IMR-90 (cell line): ENCODE results near the gene EXOC6B. TPM values are rescaled to one million over a fixed set of nuclear protein-coding genes. Genes with fewer than 3 reads are reported as not detected.

Experiments used
- ATAC-seq: fragments of 200-7000 bp; cut with Tn5 transposase; 2 replicates; pipeline ENCODE4 v1.9.1; 2020; ENCODE audit warnings: low read depth, mild to moderate bottlenecking, moderate library complexity
- BruUV-seq: library from RNA; stranded (reverse); fragments of 400-500 nt; replicated peaks from 2 replicates; lab custom pipeline; 2021; lab: Mats Ljungman, UMichigan
- CTCF ChIA-PET: fragments of 300-600 bp; formaldehyde crosslinking; extraction: SDS; loops from one replicate; lab custom pipeline; 2021; ENCODE audit warnings: antibody characterized with exemption; lab: Yijun Ruan, JAX
- POLR2A ChIA-PET: fragments of 300-600 bp; sonication (Branson Sonifier 250); formaldehyde crosslinking; loops from one replicate; lab custom pipeline; 2022; ENCODE audit warnings: antibody characterized with exemption; ENCODE audit not compliant: unreplicated experiment; lab: Charles Lee
- DNase-seq: peaks from one replicate; pipeline ENCODE4 v3.0.0; 2013
- H2AFZ ChIP-seq: replicated peaks from 2 replicates; pipeline ENCODE3; 2013; ENCODE audit warnings: low read length, mild to moderate bottlenecking; ENCODE audit not compliant: poor library complexity
- H2AK5ac ChIP-seq: 2 replicates; pipeline ENCODE4 v1.6.1; 2013; ENCODE audit warnings: low read depth, low read length, inconsistent platforms
- H2AK9ac ChIP-seq: replicated peaks from 2 replicates; pipeline ENCODE3; 2013; ENCODE audit warnings: mild to moderate bottlenecking, low read depth, low read length, moderate library complexity; ENCODE audit not compliant: poor library complexity
- H2BK120ac ChIP-seq: 2 replicates; pipeline ENCODE4 v1.6.1; 2013; ENCODE audit warnings: low read depth, low read length, inconsistent platforms
- H2BK15ac ChIP-seq: 3 replicates; pipeline ENCODE4 v1.6.1; 2013; ENCODE audit warnings: low read depth, low read length, inconsistent platforms
- H2BK20ac ChIP-seq: 2 replicates; pipeline ENCODE4 v1.6.1; 2013; ENCODE audit warnings: low read depth, mild to moderate bottlenecking, inconsistent platforms, low read length, moderate library complexity
- H2BK5ac ChIP-seq: 2 replicates; pipeline ENCODE4 v1.6.1; 2013; ENCODE audit warnings: mild to moderate bottlenecking, low read depth, low read length, inconsistent platforms; ENCODE audit not compliant: poor library complexity, severe bottlenecking
- H3K14ac ChIP-seq: replicated peaks from 2 replicates; pipeline ENCODE4 v1.6.1; 2013; ENCODE audit warnings: low read depth, low read length, inconsistent platforms
- H3K18ac ChIP-seq: 2 replicates; pipeline ENCODE4 v1.6.1; 2013; ENCODE audit warnings: low read depth, low read length, control low read depth
- H3K23ac ChIP-seq: 2 replicates; pipeline ENCODE4 v1.6.1; 2013; ENCODE audit warnings: low read depth, low read length, inconsistent platforms
- H3K27ac ChIP-seq: 2 replicates; pipeline ENCODE4 v1.5.1; 2013; ENCODE audit warnings: mild to moderate bottlenecking, control low read depth, low read length; ENCODE audit not compliant: insufficient read depth
- H3K27me3 ChIP-seq: 2 replicates; pipeline ENCODE4 v1.6.1; 2013; ENCODE audit warnings: low read length; ENCODE audit not compliant: control insufficient read depth, insufficient read depth
- H3K36me3 ChIP-seq: 2 replicates; pipeline ENCODE4 v1.6.1; 2013; ENCODE audit warnings: low read length, mixed read lengths; ENCODE audit not compliant: control insufficient read depth, insufficient read depth
- H3K4ac ChIP-seq: 2 replicates; pipeline ENCODE4 v1.6.1; 2013; ENCODE audit warnings: low read depth, low read length, inconsistent platforms
- H3K4me1 ChIP-seq: 2 replicates; pipeline ENCODE4 v1.6.1; 2013; ENCODE audit warnings: low read length, mixed read lengths; ENCODE audit not compliant: control insufficient read depth, insufficient read depth
- H3K4me2 ChIP-seq: 2 replicates; pipeline ENCODE4 v1.6.1; 2013; ENCODE audit warnings: low read depth, mild to moderate bottlenecking, control low read depth, low read length, moderate library complexity
- H3K4me3 ChIP-seq: 2 replicates; pipeline ENCODE4 v1.5.1; 2013; ENCODE audit warnings: low read depth, mild to moderate bottlenecking, control low read depth, low read length, moderate library complexity; ENCODE audit not compliant: insufficient read depth
- H3K56ac ChIP-seq: 2 replicates; pipeline ENCODE4 v1.6.1; 2013; ENCODE audit warnings: low read length, inconsistent platforms; ENCODE audit not compliant: insufficient read depth; ENCODE audit errors: extremely low read depth
- H3K79me1 ChIP-seq, 2 experiments: 2 replicates each; pipeline ENCODE4 v1.6.1; 2013; ENCODE audit warnings: low read length in 2 of 2, inconsistent platforms in 1 of 2, low read depth in 1 of 2
- H3K9ac ChIP-seq: 2 replicates; pipeline ENCODE4 v1.6.1; 2013; ENCODE audit warnings: low read depth, low read length, control low read depth
- H3K9me1 ChIP-seq: 2 replicates; pipeline ENCODE4 v1.6.1; 2013; ENCODE audit warnings: low read length, inconsistent platforms; ENCODE audit not compliant: insufficient read depth
- H3K9me3 ChIP-seq: 2 replicates; pipeline ENCODE4 v1.6.1; 2013; ENCODE audit warnings: low read length; ENCODE audit not compliant: control insufficient read depth, insufficient read depth
- H4K20me1 ChIP-seq: 2 replicates; pipeline ENCODE4 v1.6.1; 2013; ENCODE audit warnings: low read length, inconsistent platforms; ENCODE audit not compliant: insufficient read depth
- H4K5ac ChIP-seq: 2 replicates; pipeline ENCODE4 v1.6.1; 2013; ENCODE audit warnings: mild to moderate bottlenecking, low read depth, low read length, control low read depth
- H4K8ac ChIP-seq, 2 experiments: 2 replicates each; pipeline ENCODE4 v1.6.1; 2013; ENCODE audit warnings: low read depth in 2 of 2, low read length in 2 of 2, control low read depth in 1 of 2, inconsistent platforms in 1 of 2
- H4K91ac ChIP-seq: 2 replicates; pipeline ENCODE4 v1.6.1; 2013; ENCODE audit warnings: low read depth, low read length, inconsistent platforms; ENCODE audit not compliant: insufficient read depth
- BHLHE40 ChIP-seq: fragments of 150-350 bp; IDR thresholded peaks from 2 replicates; pipeline ENCODE4 v1.6.1; 2016; ENCODE audit warnings: mild to moderate bottlenecking, low read depth, low read length
- CEBPB ChIP-seq: IDR thresholded peaks from 2 replicates; pipeline ENCODE4 v1.6.1; 2012; ENCODE audit warnings: low read depth, low read length, improper control_type of control experiment
- CHD1 ChIP-seq: IDR thresholded peaks from 2 replicates; pipeline ENCODE4 v1.6.1; 2012; ENCODE audit warnings: low read depth, low read length, improper control_type of control experiment
- CTCF ChIP-seq: conservative IDR thresholded peaks from 2 replicates; pipeline ENCODE4 v1.5.1; 2012; ENCODE audit warnings: mild to moderate bottlenecking, low read depth, low read length, improper control_type of control experiment
- ELK1 ChIP-seq: fragments of 150-350 bp; IDR thresholded peaks from 2 replicates; pipeline ENCODE4 v1.6.1; 2016; ENCODE audit warnings: low read depth, mild to moderate bottlenecking, low read length, moderate library complexity, borderline replicate concordance
- FOS ChIP-seq: fragments of 150-350 bp; IDR thresholded peaks from 2 replicates; pipeline ENCODE4 v1.6.1; 2016; ENCODE audit warnings: low read depth, low read length
- MAZ ChIP-seq: IDR thresholded peaks from 2 replicates; pipeline ENCODE4 v1.6.1; 2012; ENCODE audit warnings: low read depth, mild to moderate bottlenecking, low read length, improper control_type of control experiment, moderate library complexity, borderline replicate concordance
- NFE2L2 ChIP-seq: fragments of 150-350 bp; IDR thresholded peaks from 2 replicates; pipeline ENCODE4 v1.6.1; 2016; ENCODE audit warnings: low read depth, mild to moderate bottlenecking, low read length
- POLR2A ChIP-seq: IDR thresholded peaks from 2 replicates; pipeline ENCODE4 v1.6.1; 2012; ENCODE audit warnings: mild to moderate bottlenecking, low read depth, low read length
- RAD21 ChIP-seq: IDR thresholded peaks from 2 replicates; pipeline ENCODE4 v1.6.1; 2012; ENCODE audit warnings: low read length, improper control_type of control experiment
- SMC3 ChIP-seq: fragments of 150-350 bp; IDR thresholded peaks from 2 replicates; pipeline ENCODE4 v1.6.1; 2016; ENCODE audit warnings: low read depth, mild to moderate bottlenecking, antibody characterized with exemption, low read length, moderate library complexity
- WGBS, 2 experiments: methylation state at CpG; one replicate each; pipeline versions ENCODE4 v1.1.5 to v1.1.7; 2013; ENCODE audit warnings: missing lambda C conversion rate in 2 of 2; ENCODE audit not compliant: insufficient read length in 1 of 2; ENCODE audit errors: extremely low coverage in 2 of 2; 5-methylcytosine and 5-hydroxymethylcytosine counted together
- dilution Hi-C: fragments of 300-500 bp; cut with HindIII; formaldehyde crosslinking; loops from one replicate; pipeline ENCODE4 v1.14.3; 2018; ENCODE audit warnings: low sequenced_read_pairs; ENCODE audit not compliant: unreplicated experiment
- in situ Hi-C: fragments of 300-500 bp; cut with MboI; formaldehyde crosslinking; loops from 3 replicates; pipeline ENCODE4 v1.14.3; 2019; ENCODE audit warnings: low sequenced_read_pairs, inconsistent platforms, mixed read lengths
- intact Hi-C: fragments of 100-400 bp; cut with micrococcal nuclease; formaldehyde crosslinking; loops from 2 replicates; pipeline ENCODE4 v1.10.0; 2022
- polyA plus RNA-seq, 3 experiments: library from polyadenylated mRNA; depleted of rRNA; stranded (reverse); fragments of >200 nt; gene quantifications; 2 replicates each; pipeline ENCODE4 v1.2.3, GENCODE V29; 2012; ENCODE audit warnings: low replicate concordance in 1 of 3
- total RNA-seq: library from RNA; depleted of rRNA; stranded (reverse); fragments of >200 nt; gene quantifications from 2 replicates; pipeline ENCODE4 v1.2.3, GENCODE V29; 2012

The EXOC6B gene
- total and polyA plus RNA-seq, 2 of the 4 experiments (the other 2 are of a cell fraction), result 10.2 to 29.4 TPM

- Histone ChIP-seq H3K9me1 (no peaks in the 10 kb centered on the region), H3K4me1 (peaks cover 3% of the 10 kb centered on the region; the same call in 1 of the 2 replicates), H4K91ac (no peak overlapping the region), H3K27me3 (peaks cover 54% of the 10 kb centered on the region), H3K4me2 (no peak overlapping the region), H3K27ac (no peak overlapping the region), H2BK15ac (no peak overlapping the region), H2BK5ac (no peak overlapping the region), H4K5ac (no peak overlapping the region), H2AK9ac (no peak overlapping the region), H3K56ac (no peak overlapping the region), H3K9ac (no peak overlapping the region), H2BK120ac (no peak overlapping the region), H2BK20ac (no peak overlapping the region), H2AK5ac (no peak overlapping the region), H2AFZ (no peak overlapping the region), H3K79me1 (no peaks in the 10 kb centered on the region), H3K9me3 (no peaks in the 10 kb centered on the region; the same call in 1 of the 2 replicates), H3K18ac (no peak overlapping the region), H4K20me1 (no peaks in the 10 kb centered on the region), H3K36me3 (no peaks in the 10 kb centered on the region), H3K4ac (no peak overlapping the region), H3K14ac (no peak overlapping the region), H4K8ac (no peak overlapping the region), H3K23ac (no peak overlapping the region), H3K4me3 (no peak overlapping the region)
- no peak for DNase-seq
- TF ChIP-seq BHLHE40 (no peak), ELK1 (no peak), CTCF (no peak), FOS (no peak), POLR2A (no peak), CHD1 (no peak), RAD21 (no peak), NFE2L2 (no peak), MAZ (no peak), SMC3 (no peak), CEBPB (no peak)
- intact Hi-C loops, result no loop called here
- BruUV-seq, result no TSS peak
- no peak for ATAC-seq
- dilution Hi-C loops, result no loop called here
- CTCF ChIA-PET, result no interaction called here
- in situ Hi-C loops, result no loop called here
- WGBS, 2 experiments, result no CpG with 5 or more reads among the region's 4 CpGs
- POLR2A ChIA-PET, result no interaction called here
Measured at GRCh38 chr2:72140621-72140960, 685.2 kb downstream of the EXOC6B start.
